ENCODE results near the gene AOPEP. TPM values are rescaled to one million over a fixed set of nuclear protein-coding genes. Genes with fewer than 3 reads are reported as not detected.
A peak's percentile ranks its signal among the peaks of the same experiment; 100 is the strongest.

AOPEP gene
- polyA plus RNA-seq, 4 donors = 50.1 to 59.7 (median 54.1) TPM

GRCh38 chr9:95112436-95113280 lies 386.2 kb downstream of the AOPEP start:
- DNase-seq (ENCODE audit: low read depth in 4 of 4, low spot score in 2 of 4) = no peak

DNA sequence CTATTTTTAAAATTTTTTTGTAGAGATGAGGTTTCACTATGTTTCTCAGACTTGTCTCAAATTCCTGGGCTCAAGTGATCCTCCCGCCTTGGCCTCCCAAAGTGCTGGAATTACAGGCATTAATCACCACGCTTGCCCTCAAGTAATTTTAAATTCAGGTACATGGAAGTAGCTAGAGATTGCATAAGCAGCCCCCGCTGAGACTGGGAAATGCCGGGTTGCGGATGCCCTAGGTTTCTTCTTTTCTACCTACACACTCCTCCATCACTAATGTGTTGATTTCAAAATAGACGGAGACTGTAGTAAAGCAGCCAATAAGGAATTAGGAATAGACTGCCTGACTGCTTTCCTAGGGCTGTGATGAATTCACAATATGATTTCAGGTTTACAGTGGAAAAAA lies 388.6 kb downstream of the AOPEP start:
- no peak for DNase-seq (ENCODE audit: low read depth in 4 of 4, low spot score in 2 of 4)

- DNase-seq (ENCODE audit: low read depth in 4 of 4, low spot score in 2 of 4) = no peak
Measured at GRCh38 chr9:95116002-95116807, 389.7 kb downstream of the AOPEP start.

DNA sequence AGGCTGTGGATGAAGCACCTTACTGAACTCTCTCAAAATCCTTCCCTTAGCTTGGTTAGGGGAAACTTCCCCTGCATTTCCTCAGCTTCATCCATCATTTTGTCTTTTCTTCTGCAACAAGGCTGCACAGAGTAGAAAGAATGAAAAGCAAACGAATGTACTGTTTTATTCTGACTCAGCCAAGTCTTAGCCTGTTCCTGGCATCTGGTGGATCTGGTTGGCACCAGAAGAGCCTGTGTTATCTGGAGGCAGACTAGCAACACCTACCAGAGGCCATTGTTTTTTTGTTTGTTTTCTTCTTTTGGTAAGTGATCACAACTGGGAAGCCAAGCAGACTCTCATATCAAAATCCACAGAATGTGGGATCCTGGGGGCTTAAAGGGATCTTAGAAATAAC lies 390.3 kb downstream of the AOPEP start:
- DNase-seq (ENCODE audit: low read depth in 4 of 4, low spot score in 2 of 4) = no peak

- DNase-seq (ENCODE audit: low read depth in 4 of 4, low spot score in 2 of 4) = no peak
Measured at GRCh38 chr9:95118596-95118995, 392.1 kb downstream of the AOPEP start.

DNA sequence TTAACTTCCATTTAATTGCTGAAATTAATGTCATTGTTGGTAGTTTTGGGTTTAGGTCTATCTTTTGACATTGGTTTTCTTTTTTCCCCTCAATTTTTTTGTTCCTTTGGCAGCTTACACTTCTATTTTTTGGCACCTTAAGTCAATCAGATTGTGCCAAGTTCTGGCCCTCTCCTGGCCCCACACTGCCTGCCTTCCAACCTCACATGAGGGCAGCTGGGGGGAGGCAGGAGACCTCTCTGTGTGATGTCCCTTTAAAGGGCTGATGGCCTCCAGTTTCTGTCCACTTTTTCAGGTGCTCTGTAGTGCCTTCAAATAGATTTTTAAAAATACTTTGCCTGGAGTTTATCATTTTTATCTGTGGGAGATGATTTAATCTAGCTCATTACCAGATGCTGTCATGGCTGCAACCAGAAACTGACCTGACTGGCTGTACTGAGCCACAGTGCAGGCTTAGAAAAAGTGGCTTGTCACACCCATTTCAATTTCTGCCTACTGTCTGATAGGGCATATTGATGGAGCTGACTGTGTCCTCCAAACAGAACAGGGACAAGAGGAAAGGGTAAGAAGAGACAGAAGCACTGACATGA lies 394.4 kb downstream of the AOPEP start:
- DNase-seq (ENCODE audit: low read depth in 4 of 4, low spot score in 2 of 4) = no peak

DNA sequence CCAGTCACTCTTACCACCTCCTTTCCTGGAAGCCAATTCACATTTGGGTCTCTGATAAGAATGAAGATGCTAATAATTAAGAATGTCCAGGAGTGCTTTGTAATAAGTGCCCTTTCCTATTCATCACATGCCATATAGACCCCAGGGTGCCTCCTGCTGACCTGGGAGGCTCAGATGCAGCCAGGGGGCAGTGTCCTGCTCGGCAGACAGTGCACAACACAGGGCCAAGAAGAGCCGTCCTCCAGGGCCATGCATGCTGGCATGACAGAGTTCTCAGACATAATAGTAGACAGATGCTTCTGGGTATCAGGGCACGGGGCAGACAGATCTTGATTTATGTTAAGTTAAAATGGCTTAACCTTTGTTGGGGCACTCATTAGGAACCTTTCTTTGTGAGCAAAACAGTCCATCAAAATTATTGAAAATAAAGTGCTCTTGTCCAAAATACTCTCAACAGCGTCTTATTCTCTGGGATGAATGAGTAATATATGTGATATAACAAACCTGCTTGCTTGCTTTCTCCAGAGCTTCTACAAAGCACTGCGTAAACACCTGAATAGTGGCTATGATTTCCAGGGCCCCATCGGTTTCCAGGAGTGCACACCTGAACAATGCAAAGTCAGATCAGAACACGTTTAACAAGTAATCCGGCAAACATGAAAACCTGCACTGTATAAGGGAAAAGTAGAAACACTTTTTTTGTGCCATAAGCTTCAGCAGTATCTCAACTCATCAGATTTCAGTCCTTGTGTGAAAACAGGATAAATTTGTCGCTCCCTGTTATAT lies 398.3 kb downstream of the AOPEP start:
- no peak for DNase-seq (ENCODE audit: low read depth in 4 of 4, low spot score in 2 of 4)

DNA sequence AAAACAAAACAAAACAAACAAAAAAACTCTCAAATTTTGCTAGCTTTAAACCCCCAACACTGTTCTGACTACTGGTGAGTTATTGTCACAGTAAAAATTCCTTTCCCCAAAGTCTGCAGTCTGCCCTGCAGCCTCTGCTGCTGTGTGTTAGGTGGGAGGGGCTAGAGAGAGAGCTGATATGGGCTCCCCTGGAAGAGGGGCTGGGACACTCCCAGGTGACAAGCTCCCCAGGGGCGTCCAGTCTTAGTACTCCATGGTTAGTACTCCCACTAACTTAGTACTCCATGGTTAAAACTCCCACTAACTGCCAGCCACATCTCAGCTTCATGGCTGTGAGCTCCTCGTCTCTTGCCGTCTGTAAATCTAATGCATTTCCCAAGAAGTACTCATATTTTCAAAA lies 399.2 kb downstream of the AOPEP start:
- no peak for DNase-seq (ENCODE audit: low read depth in 4 of 4, low spot score in 2 of 4)

DNA sequence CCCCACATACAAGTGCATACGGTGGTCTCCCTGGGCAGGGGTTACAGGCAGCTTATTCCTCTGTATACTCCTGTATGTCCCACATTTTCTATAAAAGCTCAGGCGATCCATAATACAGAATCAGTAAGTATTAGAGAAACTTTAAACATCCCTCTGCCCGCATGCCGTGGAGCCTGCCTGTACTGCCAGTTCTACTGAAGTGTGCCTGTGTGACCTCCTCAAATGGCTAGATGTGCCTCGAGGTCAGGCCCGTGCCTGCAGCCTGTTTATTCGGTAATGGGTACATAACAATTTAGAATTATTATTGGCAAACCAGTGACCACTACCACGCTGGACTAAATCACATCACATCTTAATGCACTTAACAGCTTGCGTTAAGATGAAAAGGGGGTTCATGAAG lies 400.2 kb downstream of the AOPEP start:
- DNase-seq (ENCODE audit: low read depth in 4 of 4, low spot score in 2 of 4) = no peak

GRCh38 chr9:95127249-95128176 lies 401.0 kb downstream of the AOPEP start:
- DNase-seq (ENCODE audit: low read depth in 4 of 4, low spot score in 2 of 4) = peak in 3 of 4 donors; percentile 55 to 79 (median 69)

DNA sequence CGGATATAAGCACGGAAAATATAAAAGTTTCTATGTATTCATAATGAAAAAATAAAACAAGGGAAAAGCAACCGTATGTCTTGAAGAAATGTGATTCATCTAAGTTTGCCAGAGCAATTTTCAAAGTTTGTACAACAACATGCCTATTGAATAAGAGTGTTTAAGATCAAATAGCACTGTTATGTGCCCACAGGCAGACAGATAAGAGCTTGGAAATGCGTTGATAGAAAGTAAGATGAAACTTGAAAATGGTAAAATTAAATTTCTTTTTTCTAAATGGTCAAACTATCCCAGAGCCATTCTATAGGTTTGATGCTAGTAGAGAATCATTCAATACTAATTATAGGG lies 401.7 kb downstream of the AOPEP start:
- no peak for DNase-seq (ENCODE audit: low read depth in 4 of 4, low spot score in 2 of 4)

GRCh38 chr9:95129476-95130291 lies 403.2 kb downstream of the AOPEP start:
- DNase-seq (ENCODE audit: low read depth in 4 of 4, low spot score in 2 of 4) = no peak

DNA sequence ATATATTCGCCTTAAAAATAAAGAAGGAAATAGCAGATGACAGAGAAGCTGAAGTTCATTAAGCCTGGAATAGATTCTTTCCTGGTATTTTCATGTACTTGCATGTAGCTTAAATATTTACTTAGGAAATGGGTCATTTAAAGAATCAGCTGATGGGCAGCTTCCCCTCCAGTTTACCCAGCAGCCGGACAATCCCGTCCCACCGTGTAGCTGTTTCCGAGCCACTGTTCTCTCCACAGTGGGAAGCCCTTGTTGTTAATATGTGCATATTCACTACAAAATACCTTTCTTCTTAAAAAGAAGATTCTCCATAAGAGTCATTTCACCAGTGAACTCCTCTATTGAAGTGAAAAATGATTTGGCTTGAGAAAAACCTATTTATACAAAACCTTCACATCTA lies 404.0 kb downstream of the AOPEP start:
- no peak for DNase-seq (ENCODE audit: low read depth in 4 of 4, low spot score in 2 of 4)

- DNase-seq (ENCODE audit: low read depth in 4 of 4, low spot score in 2 of 4) = peak in 3 of 4 donors; percentile 54 to 66 (median 58)
Measured at GRCh38 chr9:95131023-95131943, 404.8 kb downstream of the AOPEP start.

DNA sequence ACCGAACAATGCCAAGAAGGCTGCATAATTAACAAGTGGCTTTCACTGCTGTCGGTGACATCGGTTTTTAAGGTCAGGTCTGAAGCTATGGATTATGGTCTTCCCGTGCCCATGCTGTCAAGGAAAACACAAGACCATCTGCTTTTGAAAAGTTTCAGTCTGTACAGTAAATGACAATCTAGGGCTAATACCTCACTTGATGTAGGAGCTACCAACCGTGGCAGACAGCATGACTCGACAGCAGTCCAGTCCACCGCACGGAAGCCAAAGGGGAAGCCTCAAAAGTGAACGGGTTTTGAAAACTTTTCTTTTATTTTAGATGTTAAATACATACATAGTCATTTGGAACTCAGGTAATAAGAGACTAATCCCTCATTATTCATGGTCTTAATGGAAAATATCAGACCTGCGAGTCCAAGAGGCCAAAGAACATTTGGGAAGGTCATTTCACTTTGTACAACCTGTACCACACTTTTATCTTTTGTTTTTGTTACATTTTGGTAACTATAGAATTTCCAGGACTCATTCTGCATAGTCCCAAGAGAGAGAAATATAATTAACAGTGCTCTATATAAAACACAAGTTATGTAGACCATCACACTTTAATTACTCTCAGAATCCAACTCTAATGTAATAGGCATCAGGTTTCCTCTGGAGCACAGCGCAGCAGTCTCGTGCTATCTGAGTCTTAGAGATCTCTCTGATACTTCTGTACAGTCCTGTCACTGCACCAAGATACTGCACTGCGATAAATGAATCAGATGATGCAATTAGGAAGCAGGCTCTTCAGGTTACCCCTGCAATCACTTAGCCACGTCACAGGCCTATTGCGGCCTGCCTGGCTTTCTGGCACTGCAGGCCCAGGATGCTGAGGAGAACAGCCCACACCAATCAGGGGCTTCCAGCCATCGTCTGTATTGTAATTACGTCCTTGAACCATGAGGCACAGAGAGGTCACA lies 406.1 kb downstream of the AOPEP start:
- DNase-seq (ENCODE audit: low read depth in 4 of 4, low spot score in 2 of 4) = no peak

- no peak for DNase-seq (ENCODE audit: low read depth in 4 of 4, low spot score in 2 of 4)
Measured at GRCh38 chr9:95133325-95133705, 406.8 kb downstream of the AOPEP start.

- no peak for DNase-seq (ENCODE audit: low read depth in 4 of 4, low spot score in 2 of 4)
Measured at GRCh38 chr9:95134457-95134881, 408.0 kb downstream of the AOPEP start.

Data from left renal cortex interstitium (tissue), 4 donors.